Glomerular endothelial cell (primary cell): Measurements from ENCODE around the gene IRF8. TPM values are rescaled to one million over a fixed set of nuclear protein-coding genes. Genes with fewer than 3 reads are reported as not detected.

Experiments used
- total RNA-seq: library from RNA; depleted of rRNA; stranded (reverse); fragments of >200 nt; gene quantifications from 2 replicates; pipeline ENCODE4 v1.2.3, GENCODE V29; 2015

The IRF8 gene
- total RNA-seq, 1 donor from 2014 or later: 1.5 TPM

Other genes starting within 250 kb of the IRF8 start
- 3.2 and 6.1 TPM in 2 replicates for gene GINS2, start 210.2 kb upstream of the IRF8 start, total RNA-seq
- gene C16orf74, start 148.1 kb upstream of the IRF8 start, total RNA-seq: 20.2 and 22.8 TPM in 2 replicates
- gene EMC8, start 99.6 kb upstream of the IRF8 start, total RNA-seq: 44.5 and 48.7 TPM in 2 replicates
- 548 and 742 TPM in 2 replicates for gene COX4I1, start 99.5 kb upstream of the IRF8 start, total RNA-seq